Mesenchymal stem cell (in vitro differentiated cells and primary cell): ENCODE data around the gene ERBB4.

Source experiments
- DNase-seq: peaks from one replicate; pipeline ENCODE4 v3.0.0-alpha.2; 2013
- H2AFZ ChIP-seq: one replicate; pipeline ENCODE4 v1.6.1; 2013; ENCODE audit warnings: low read depth, mild to moderate bottlenecking, control low read depth, inconsistent platforms, low read length, moderate library complexity
- H2AK5ac ChIP-seq: 2 replicates; pipeline ENCODE4 v1.6.1; 2013; ENCODE audit warnings: low read length, moderate library complexity, mild to moderate bottlenecking, inconsistent platforms; ENCODE audit not compliant: severe bottlenecking
- H2BK120ac ChIP-seq: one replicate; pipeline ENCODE4 v1.6.1; 2013; ENCODE audit warnings: low read depth, mild to moderate bottlenecking, inconsistent platforms, low read length, moderate library complexity
- H2BK12ac ChIP-seq, 2 experiments: one replicate each; pipeline ENCODE4 v1.6.1; 2013; ENCODE audit warnings: inconsistent platforms in 2 of 2, low read length in 2 of 2, mild to moderate bottlenecking in 2 of 2, moderate library complexity in 2 of 2, control low read depth in 1 of 2
- H2BK15ac ChIP-seq: one replicate; pipeline ENCODE4 v1.6.1; 2013; ENCODE audit warnings: mild to moderate bottlenecking, low read depth, inconsistent platforms; ENCODE audit not compliant: poor library complexity, severe bottlenecking
- H2BK5ac ChIP-seq: 2 replicates; pipeline ENCODE4 v1.6.1; 2013; ENCODE audit warnings: low read depth, mild to moderate bottlenecking, low read length, control low read depth, inconsistent platforms; ENCODE audit not compliant: poor library complexity, severe bottlenecking
- H3K14ac ChIP-seq, 2 experiments: one replicate each; pipeline ENCODE4 v1.6.1; 2013; ENCODE audit warnings: inconsistent platforms in 2 of 2, low read length in 2 of 2, control low read depth in 1 of 2, mild to moderate bottlenecking in 1 of 2, moderate library complexity in 1 of 2
- H3K18ac ChIP-seq, 2 experiments: one replicate each; pipeline ENCODE4 v1.6.1; 2013; ENCODE audit warnings: inconsistent platforms in 2 of 2, low read length in 2 of 2, control low read depth in 1 of 2, low read depth in 1 of 2, mild to moderate bottlenecking in 1 of 2
- H3K23ac ChIP-seq, 2 experiments: one replicate each; pipeline ENCODE4 v1.6.1; 2013; ENCODE audit warnings: inconsistent platforms in 2 of 2, low read length in 2 of 2, mild to moderate bottlenecking in 2 of 2, moderate library complexity in 2 of 2, control low read depth in 1 of 2
- H3K27ac ChIP-seq: 2 replicates; pipeline ENCODE4 v1.5.1; 2013; ENCODE audit warnings: mild to moderate bottlenecking, moderate library complexity, low read length, control low read depth, inconsistent platforms; ENCODE audit not compliant: poor library complexity, severe bottlenecking
- H3K27me3 ChIP-seq, 2 experiments: 2 replicates each; pipeline versions ENCODE4 v1.6.1 to v1.7.0; 2013; ENCODE audit warnings: low read length in 2 of 2, mild to moderate bottlenecking in 2 of 2, moderate library complexity in 2 of 2, control low read depth in 1 of 2, inconsistent platforms in 1 of 2; ENCODE audit not compliant: control insufficient read depth in 1 of 2, insufficient read depth in 1 of 2
- H3K36me3 ChIP-seq, 2 experiments: 2 replicates each; pipeline versions ENCODE4 v1.6.1 to v1.7.0; 2013; ENCODE audit warnings: low read length in 2 of 2, control low read depth in 1 of 2, inconsistent platforms in 1 of 2, low read depth in 1 of 2, mild to moderate bottlenecking in 1 of 2; ENCODE audit not compliant: insufficient read depth in 2 of 2, control insufficient read depth in 1 of 2
- H3K4ac ChIP-seq, 2 experiments: one replicate each; pipeline ENCODE4 v1.6.1; 2013; ENCODE audit warnings: inconsistent platforms in 2 of 2, low read length in 2 of 2, mild to moderate bottlenecking in 2 of 2, moderate library complexity in 2 of 2, control low read depth in 1 of 2, low read depth in 1 of 2
- H3K4me1 ChIP-seq: 2 replicates; pipeline ENCODE4 v1.6.1; 2013; ENCODE audit warnings: low read depth, low read length, control low read depth; ENCODE audit not compliant: control insufficient read depth, insufficient read depth
- H3K4me2 ChIP-seq: 2 replicates; pipeline ENCODE4 v1.6.1; 2013; ENCODE audit warnings: low read length, mild to moderate bottlenecking, inconsistent platforms; ENCODE audit not compliant: poor library complexity, severe bottlenecking
- H3K4me3 ChIP-seq, 2 experiments: 2 replicates each; pipeline versions ENCODE4 v1.5.1 to v1.7.0; 2013; ENCODE audit warnings: low read length in 2 of 2, mild to moderate bottlenecking in 2 of 2, control low read depth in 1 of 2, low read depth in 1 of 2; ENCODE audit not compliant: insufficient read depth in 1 of 2
- H3K79me1 ChIP-seq: replicated peaks from 2 replicates; pipeline ENCODE4 v1.6.1; 2013; ENCODE audit warnings: mild to moderate bottlenecking, control low read depth, low read length, inconsistent platforms; ENCODE audit not compliant: poor library complexity, severe bottlenecking
- H3K9ac ChIP-seq: 2 replicates; pipeline ENCODE4 v1.7.0; 2013; ENCODE audit warnings: mild to moderate bottlenecking, low read length, moderate library complexity
- H3K9me3 ChIP-seq: 2 replicates; pipeline ENCODE4 v1.7.0; 2013; ENCODE audit warnings: mild to moderate bottlenecking, low read length; ENCODE audit not compliant: control insufficient read depth
- H4K8ac ChIP-seq: one replicate; pipeline ENCODE4 v1.6.1; 2013; ENCODE audit warnings: inconsistent platforms, mild to moderate bottlenecking, low read length, moderate library complexity
- H4K91ac ChIP-seq: one replicate; pipeline ENCODE4 v1.6.1; 2013; ENCODE audit warnings: mild to moderate bottlenecking, low read length, inconsistent platforms
- WGBS: methylation state at CpG from one replicate; pipeline ENCODE4 v1.1.7; 2013; ENCODE audit warnings: mixed read lengths; 5-methylcytosine and 5-hydroxymethylcytosine counted together

The ERBB4 gene

DNA sequence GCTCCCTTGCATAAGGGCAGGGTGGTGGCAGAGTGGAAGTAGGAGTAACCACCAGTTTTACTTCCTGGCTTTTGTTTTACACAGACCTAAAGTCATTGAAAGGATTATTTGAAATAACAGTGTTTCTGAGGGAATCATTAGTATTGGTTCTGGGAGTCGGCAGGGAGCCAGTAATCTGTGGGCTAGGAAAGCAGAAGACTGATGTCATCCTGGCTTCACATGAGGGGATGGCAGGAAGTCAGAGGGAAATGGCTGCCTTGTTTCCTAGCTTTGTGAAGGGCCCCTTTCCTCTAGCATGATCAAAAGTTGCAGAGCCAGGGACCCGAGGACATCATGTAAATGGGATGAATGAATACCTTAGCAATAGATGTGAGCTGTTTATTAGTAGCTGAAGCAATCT lies 1189.6 kb downstream of the ERBB4 start:
- Histone ChIP-seq H4K8ac (no peak overlapping the region), H3K9me3 (peaks cover 5% of the 10 kb centered on the region), H3K4me3 (no peak overlapping the region), H3K4ac (no peak overlapping the region), H3K23ac (no peak overlapping the region), H4K91ac (no peak overlapping the region), H3K4me1 (no peaks in the 10 kb centered on the region), H2AK5ac (no peak overlapping the region), H3K9ac (no peak overlapping the region), H3K4me2 (no peak overlapping the region), H2AFZ (no peak overlapping the region), H2BK120ac (no peak overlapping the region), H2BK15ac (no peak overlapping the region), H2BK5ac (no peak overlapping the region), H3K36me3 (no peaks in the 10 kb centered on the region), H3K27ac (no peak overlapping the region), H3K14ac (no peak overlapping the region), H3K79me1 (no peaks in the 10 kb centered on the region), H3K18ac (no peak overlapping the region), H2BK12ac (no peak overlapping the region), H3K27me3 (no peaks in the 10 kb centered on the region)
- DNase-seq = no peak
- 64% methylated on average over 2 of the region's 2 CpGs for WGBS

DNA sequence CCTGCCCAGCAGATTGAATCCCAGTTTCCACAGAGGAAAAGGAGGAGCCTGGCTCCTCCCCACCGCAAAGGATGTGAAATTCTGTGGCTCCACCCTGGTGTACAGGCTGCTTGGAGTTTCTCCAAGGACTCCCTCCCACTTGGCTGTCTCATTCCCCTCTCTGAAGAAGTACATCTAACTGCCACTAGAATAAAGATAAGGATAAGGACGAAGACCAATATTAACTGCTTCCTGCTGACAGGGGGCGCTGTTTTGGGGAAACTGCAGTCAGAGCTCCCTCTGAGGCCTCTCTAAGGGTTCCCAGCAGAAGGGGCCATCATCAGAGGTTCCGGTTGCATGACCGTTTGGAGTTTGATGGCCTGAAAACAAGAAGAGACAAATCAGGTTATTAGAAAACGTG lies 1191.3 kb downstream of the ERBB4 start:
- Histone ChIP-seq H2BK5ac (no peak overlapping the region), H3K14ac (no peak overlapping the region), H3K23ac (no peak overlapping the region), H3K4me3 (no peak overlapping the region), H4K8ac (no peak overlapping the region), H3K4me1 (no peaks in the 10 kb centered on the region), H2BK15ac (no peak overlapping the region), H2AFZ (no peak overlapping the region), H3K79me1 (no peaks in the 10 kb centered on the region), H3K27me3 (no peaks in the 10 kb centered on the region), H3K9ac (no peak overlapping the region), H3K36me3 (no peaks in the 10 kb centered on the region), H3K4me2 (no peak overlapping the region), H3K9me3 (peaks cover 5% of the 10 kb centered on the region), H2AK5ac (no peak overlapping the region), H4K91ac (no peak overlapping the region), H3K18ac (no peak overlapping the region), H2BK120ac (no peak overlapping the region), H3K27ac (no peak overlapping the region), H2BK12ac (no peak overlapping the region), H3K4ac (no peak overlapping the region)
- WGBS = 82% methylated on average over 6 of the region's 6 CpGs
- DNase-seq = no peak

DNA sequence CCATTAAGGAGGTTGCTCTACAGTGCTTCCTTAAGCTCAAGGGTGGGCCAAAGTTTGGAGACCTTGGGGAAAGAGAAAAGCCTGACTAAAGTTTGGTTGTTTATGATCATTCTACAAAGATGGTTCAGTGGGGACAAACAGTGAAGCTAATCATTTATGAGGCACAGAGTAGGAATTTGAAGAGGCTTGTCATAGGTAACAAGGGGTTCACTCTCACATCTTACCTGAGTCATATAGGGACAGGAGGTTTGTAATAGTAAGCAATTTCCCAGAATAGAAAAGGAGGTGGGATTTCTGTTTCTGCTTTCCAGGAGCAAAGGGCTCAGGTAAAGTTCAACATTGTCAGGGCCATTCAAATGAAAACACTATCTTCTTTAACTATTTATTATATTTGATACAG lies 1194.3 kb downstream of the ERBB4 start:
- no peaks in the 10 kb centered on the region for H3K36me3 ChIP-seq
- H4K91ac ChIP-seq = no peak overlapping the region
- no peak overlapping the region for H2BK120ac ChIP-seq
- no peak overlapping the region for H3K4ac ChIP-seq
- no peak overlapping the region for H3K27ac ChIP-seq
- no peak overlapping the region for H2AFZ ChIP-seq
- no peaks in the 10 kb centered on the region for H3K4me1 ChIP-seq
- H2BK5ac ChIP-seq = no peak overlapping the region
- no peak overlapping the region for H3K9ac ChIP-seq
- no peak overlapping the region for H2BK12ac ChIP-seq
- H3K14ac ChIP-seq = no peak overlapping the region
- no peak overlapping the region for H2BK15ac ChIP-seq
- no peaks in the 10 kb centered on the region for H3K27me3 ChIP-seq
- no peak overlapping the region for H3K18ac ChIP-seq
- H3K4me3 ChIP-seq = no peak overlapping the region
- no peak overlapping the region for H3K4me2 ChIP-seq
- no peaks in the 10 kb centered on the region for H3K79me1 ChIP-seq
- H2AK5ac ChIP-seq = no peak overlapping the region
- H3K9me3 ChIP-seq = peaks cover 5% of the 10 kb centered on the region
- DNase-seq = no peak
- H3K23ac ChIP-seq = no peak overlapping the region
- H4K8ac ChIP-seq = no peak overlapping the region

DNA sequence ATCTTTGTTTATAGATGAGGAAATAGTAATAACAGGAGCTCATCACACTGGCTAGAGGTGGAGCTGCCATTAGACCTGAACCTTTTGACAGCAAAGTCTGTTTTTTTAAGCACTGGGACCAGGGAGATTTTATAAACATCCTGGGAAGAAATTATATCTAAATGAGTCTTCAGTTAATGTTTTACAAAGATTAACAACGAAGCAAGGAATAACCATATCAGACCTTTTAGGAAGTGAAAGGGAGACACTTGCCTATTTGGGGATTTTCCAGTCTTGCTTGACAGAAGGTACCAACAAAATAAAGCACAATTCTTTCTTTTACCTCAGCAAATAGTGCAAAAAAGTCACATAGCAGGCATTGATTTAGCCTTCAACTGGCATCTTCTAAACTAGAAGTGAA lies 1205.2 kb downstream of the ERBB4 start:
- Histone ChIP-seq H3K4ac (no peak overlapping the region), H3K9me3 (no peaks in the 10 kb centered on the region), H2BK15ac (no peak overlapping the region), H3K18ac (no peak overlapping the region), H3K4me2 (no peak overlapping the region), H3K27me3 (no peaks in the 10 kb centered on the region), H2AK5ac (no peak overlapping the region), H3K27ac (peak overlapping the region; percentile 88), H2BK12ac (no peak overlapping the region), H2AFZ (no peak overlapping the region), H3K23ac (no peak overlapping the region), H3K9ac (no peak overlapping the region), H2BK120ac (no peak overlapping the region), H3K36me3 (no peaks in the 10 kb centered on the region), H3K4me3 (no peak overlapping the region), H2BK5ac (no peak overlapping the region), H4K91ac (no peak overlapping the region), H3K4me1 (no peaks in the 10 kb centered on the region), H3K14ac (no peak overlapping the region), H4K8ac (no peak overlapping the region), H3K79me1 (no peaks in the 10 kb centered on the region)
- DNase-seq = no peak
- no CpG with 5 or more reads among the region's 1 CpG for WGBS
